GM21526 (cell line): Measurements from ENCODE around the gene KIF18A.

Experiments
- ATAC-seq: cut with Tn5 transposase; IDR thresholded peaks from one replicate; pipeline ENCODE4 v1.9.1; 2021; ENCODE audit warnings: moderate library complexity; ENCODE audit not compliant: unreplicated experiment, low FRiP score

Gene KIF18A

DNA sequence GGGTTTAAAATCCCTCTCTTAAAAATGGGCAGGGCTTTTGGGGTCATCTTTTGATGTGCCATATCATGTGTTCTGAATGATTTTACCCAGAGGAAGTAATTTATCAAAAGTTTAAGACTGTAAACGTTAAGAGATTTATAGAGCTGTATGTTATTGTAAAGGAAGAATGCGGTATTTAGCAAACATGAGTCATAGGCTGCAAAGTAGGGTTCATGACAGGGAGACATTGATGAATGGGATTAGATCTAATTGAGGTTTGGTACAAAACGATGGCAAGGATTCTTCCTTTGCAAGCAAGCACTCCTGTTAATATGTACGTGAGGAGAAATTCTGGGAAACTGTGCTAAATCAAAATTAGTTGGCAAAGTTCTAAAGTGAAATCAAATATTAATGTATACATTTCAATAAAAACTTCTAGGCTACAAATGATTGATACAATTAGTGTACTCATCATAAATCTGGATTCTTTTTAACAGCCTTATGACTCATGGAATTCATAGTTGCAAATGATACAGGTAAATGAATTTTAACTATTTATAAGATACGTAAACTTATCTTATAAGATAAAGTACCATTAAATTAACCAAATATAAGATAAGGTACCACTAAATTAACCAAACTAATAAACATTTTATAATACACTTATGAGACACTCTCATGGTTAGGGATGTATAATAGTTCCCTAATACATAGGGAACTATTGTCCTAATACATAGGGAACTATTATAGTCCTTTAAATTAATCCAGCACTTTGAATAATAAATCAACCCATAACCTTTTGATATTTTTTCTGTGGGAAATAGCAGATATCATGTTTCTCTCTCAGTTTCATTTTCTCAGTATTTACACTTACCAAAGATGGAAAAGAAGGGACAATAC lies 58.4 kb downstream of the KIF18A start:
- no peak for ATAC-seq

DNA sequence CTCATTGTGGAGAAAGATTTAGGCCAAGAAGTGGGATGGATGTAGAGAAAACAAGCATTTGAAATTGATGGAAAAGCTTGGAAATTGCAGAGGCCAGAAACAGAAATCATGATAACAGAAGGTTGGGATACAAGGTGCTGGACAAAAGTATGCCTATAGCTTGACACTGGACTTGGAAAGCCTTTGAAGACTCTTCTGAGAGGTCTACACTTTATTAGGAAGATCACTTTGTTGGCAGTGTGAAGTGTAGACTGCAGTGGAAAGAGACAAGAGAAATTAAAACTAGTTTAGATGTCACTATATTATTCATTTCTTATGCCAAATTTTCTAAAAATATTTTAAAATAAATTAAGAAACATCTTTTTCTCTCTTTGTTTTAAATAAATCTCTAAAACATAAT lies 59.1 kb downstream of the KIF18A start:
- ATAC-seq: no peak

DNA sequence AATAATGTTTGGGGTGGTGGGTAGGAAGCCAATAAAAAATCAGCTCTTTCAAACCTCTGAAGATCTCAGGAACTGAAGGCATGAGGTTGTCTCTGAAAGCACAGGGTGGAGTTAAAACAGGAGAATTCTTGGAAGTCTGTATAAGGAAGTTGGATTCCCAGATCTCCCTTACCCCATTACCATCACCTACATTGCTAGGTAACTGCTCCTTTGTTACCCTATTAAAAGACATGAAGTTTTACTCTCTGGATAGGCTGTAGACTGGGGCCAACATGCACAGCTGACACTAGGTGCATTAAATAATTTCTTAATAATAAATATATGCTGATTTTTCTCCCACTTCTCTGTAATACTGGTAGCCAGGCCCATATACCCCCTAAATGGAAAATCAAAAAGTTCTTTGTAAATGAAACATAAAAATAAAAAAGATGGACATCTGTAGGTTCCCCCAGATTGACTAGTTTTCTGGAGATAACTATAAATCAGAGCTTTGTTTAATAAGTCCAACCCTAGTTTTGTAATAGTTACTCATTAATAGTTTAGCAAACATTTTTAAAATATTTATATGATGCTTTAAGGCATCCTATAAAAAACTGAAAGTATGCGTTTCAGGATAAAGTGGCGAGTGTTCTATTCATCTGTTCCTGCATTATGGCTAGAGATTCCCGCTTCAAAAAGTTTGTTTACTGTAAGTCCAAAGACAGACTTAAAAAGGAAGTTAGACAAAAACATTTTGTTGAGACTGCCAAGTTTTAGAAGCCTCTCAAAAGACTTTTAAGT lies 63.8 kb downstream of the KIF18A start:
- no peak for ATAC-seq

DNA sequence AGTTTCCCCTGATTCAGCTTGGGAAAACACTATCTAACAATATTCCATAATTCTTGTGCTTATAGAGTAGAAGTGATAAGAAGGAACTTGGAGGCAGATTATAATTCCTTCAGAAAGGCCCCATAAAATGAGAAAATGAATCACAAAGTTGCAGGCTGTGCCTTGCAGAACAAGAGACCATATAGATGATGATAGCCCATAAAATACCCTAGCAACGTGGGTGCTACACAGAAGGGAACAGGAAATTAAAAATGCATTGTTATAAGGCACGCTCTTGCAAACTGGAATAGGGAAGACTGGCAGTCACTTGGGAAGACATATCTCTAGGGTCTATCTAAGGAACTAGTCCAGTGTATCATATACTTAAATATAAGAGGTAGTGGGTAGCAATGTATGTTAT lies 67.6 kb downstream of the KIF18A start:
- no peak for ATAC-seq

DNA sequence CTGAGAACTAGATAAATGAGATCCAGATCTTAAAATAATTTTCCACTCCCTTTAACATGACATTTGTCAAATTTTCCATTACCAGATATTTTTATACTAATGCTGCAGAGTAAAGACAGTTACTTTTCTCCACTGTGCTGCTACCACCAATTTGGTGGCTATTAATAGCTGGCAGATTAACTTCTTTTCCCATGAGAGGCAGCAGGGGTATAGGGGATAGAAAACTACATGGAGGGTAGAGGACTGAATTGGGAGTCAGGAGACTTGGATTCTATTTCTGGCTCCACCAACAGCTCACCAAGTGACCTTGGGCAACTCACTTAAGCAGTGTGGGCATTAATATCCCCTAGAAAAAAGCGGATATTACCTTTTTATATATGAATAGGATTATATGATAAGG lies 69.2 kb downstream of the KIF18A start:
- no peak for ATAC-seq

DNA sequence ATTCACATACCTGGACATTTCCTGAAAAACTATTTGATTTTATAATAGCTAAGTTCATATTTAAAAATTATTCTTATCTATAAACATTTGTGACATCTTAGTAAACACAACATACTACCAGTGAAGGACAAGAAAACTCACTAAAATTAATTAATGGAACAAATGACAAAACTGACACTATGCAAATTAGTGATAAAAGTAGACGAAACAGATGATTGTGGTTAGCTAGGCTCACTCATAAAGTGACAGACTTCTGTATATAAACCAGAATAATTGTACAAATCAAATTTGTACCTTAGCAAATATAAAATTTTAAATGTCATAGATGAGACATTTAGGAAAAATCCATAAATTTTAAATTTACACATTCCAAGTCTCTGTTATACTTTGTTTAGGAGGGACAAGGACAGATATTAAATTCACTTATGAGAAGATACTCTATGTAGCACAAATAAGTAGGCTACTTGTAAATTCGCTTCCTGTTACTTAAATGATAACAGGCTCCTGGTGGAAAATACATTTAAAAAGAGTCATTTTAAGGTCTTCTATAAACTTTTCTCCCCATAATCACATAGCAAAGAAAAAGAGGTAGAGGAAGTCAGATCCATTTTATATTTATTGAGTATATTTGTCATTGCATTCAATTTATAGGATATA lies 81.2 kb downstream of the KIF18A start:
- no peak for ATAC-seq

DNA sequence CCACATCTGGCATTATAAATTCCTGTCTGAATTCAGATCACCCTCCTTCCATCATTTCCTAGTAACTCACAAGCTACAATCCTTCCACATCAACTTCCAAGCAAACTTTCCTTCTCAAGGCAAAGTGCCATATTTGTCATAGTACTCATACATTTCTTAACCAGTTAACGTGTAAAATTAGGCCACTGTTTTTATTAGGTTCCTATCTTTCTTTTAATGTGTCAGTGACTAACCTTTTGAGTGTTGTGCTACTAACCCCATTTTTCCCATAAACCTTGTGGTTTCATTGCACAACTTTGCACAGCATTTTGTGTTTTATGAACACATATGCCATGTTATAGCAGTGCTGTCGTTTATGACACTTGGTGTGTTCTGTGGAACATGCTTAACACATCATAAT lies 90.1 kb downstream of the KIF18A start:
- ATAC-seq: no peak

DNA sequence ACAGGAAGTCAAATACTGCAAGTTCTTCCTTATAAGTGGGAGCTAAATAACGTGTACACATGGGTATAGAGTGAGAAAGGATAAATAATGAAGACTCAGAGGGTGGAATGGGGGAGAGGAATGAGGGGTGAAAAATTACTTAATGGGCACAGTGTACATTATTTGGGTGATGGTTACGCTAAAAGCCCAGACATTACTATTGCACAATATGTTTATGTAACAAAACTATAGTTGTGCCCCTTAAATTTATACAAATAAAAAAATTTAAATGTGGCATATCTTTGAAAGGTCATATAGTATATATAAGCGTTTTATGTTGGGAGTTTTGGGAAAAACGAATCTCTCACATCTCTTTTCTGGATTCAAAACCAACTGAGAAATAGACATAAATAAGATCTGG lies 96.1 kb downstream of the KIF18A start:
- ATAC-seq: no peak

DNA sequence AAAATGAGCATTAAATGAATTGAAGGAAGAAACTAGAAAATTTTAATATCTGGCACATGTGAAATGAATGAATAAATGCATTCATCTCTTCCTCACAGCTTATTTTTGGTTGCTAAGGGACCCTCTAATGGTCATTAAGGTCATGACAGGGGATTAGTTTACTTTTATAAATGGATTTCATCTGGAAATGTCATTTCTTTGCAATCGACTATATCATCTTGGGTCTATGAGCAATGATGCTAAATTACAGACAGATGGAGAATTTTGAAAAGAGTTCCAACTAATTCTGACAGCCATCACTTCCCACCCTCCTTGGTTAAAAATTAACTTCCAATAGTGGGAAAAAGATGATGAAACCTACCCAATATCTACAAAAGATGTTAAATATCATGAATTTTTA lies 98.0 kb downstream of the KIF18A start:
- no peak for ATAC-seq

DNA sequence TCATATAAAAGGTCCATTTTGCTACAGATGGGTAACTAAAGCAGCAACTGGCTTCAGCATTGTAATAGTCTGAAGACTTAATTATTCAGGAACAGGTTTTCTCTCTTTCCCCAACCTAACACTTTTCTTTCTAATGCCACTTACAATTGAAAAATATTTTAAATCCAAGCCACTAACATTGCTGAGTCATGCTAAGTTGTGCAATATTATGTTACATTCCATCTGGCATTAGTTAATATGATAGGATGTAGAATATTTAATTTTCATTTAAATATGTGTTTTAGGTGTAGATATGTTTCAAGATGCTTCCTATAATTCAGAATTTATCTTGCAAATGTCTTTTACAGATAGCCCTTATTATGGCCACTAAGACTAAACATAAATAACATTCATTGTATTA lies 98.6 kb downstream of the KIF18A start:
- ATAC-seq: no peak

DNA sequence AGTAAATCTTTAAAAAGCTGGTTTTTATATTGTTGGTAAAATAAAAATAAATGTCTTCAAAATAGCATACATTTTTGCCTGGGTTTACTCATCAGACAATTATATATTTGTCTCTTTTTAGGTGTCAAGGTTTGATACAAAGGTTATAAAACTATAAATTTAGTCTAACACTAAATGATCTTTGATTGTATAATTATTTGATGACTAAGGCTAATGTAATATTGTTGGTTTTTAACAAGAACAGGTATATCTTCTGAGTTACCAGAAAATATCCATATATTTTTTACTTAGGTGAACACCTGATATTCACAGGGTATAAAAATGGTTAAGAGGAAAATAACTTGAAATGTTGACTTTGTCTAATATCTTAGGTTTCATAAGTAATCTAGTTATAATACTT lies 104.3 kb downstream of the KIF18A start:
- no peak for ATAC-seq

DNA sequence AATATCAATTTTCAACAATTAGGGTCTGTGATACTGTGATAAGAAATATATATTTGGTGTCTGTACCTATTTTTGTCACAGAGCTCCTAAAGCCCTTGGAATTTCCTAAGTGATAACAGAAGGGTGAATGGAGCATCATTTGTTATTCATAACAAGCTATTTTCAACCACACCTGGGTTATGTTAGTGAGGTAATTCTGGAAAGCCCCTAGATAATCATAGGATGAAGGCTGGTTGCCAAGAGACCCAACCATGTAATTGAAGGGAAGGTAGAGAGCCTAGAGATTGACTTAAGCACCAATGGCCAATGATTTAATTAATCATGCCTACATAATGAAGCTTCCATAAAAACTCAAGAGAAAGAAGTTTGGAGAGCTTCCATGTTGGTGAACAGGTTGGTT lies 109.4 kb downstream of the KIF18A start:
- ATAC-seq: no peak

DNA sequence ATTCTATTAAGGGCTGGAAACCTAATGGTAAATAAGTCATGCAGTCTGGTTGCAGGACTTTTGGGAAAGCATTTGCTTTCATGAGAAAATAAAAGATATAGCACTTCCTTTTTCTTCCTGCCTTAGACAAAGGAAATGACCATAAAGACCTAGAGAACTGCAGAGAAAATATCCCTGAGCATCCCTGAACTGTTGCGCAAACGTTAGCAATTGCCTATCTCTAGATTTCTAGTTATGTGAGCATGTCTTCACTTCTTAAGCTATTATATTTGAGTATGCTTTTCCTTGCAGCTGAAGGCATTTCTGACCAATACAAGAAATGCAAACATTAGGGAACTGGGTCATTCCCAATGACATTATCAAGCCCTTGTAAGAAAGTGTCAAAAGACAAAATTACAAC lies 110.6 kb downstream of the KIF18A start:
- ATAC-seq: no peak

DNA sequence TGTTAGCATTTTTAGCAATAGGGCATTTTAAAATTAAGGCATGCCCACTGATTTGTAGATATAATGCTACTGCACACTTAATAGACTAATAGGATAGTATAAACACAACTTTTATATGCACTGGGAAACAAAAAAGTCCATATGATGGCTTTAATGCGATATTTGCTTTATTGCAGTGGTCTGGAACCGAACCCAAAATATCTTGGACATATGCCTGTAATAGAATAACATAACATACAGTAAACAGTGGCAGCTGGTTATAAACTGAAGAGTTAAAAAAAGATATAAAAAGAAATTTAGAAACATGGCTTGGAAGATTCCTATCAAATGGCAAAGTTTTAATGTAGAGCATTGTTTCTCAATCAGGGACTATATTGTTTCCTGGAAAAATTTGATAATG lies 111.9 kb downstream of the KIF18A start:
- ATAC-seq: no peak

DNA sequence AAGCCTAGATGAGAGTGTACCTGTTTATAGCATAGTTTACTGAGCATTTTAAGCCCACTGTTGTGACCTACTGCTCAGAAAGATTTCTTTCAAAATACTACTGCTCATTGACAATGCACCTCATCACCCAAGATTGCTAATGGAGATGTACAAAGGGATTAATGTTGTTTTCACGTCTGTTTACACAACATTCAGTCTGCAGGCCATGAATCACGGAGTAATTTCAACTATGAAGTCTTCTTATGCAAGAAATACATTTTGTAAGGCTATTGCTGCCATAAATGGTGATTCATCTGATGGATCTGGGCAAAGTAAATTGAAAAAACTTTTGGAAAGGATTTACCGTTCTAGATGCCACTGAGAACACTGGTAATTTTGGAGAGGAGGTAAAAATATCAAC lies 112.9 kb downstream of the KIF18A start:
- ATAC-seq: no peak

DNA sequence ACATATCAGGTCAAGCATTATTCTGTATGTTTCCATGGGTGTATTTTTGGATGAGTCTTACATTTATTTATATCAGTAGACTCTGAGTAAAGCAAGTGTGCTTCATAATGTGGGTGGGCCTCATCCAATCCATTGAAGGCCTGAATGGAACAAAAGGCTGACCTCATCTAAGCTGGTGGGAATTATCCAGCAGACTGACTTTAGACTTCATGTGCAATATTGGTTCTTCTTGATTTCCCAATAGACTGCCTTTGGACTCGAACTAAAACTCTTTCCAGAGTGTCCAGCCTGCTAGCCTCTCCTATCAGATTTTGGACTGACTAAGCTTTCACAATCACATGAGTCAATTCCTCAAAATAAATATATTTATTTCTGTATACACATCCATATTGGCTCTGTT lies 116.2 kb downstream of the KIF18A start:
- no peak for ATAC-seq

DNA sequence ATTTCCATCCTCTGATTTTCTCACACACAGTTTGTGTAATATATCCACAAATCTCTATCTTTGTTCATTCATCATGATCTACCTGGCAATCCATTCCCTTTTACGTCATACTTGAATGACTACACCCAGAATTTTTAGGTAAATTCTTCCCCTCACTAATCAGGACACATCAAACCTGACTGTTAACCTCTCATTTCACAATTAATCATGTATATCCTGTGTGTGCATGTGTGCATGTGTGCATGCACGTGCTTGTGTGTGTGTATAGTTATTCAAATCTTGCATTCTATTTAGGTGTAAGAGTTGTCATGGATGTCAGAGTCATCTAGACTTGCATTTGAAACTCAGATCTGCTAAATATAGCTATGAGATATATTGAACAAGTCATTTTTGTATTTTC lies 130.4 kb downstream of the KIF18A start:
- no peak for ATAC-seq

DNA sequence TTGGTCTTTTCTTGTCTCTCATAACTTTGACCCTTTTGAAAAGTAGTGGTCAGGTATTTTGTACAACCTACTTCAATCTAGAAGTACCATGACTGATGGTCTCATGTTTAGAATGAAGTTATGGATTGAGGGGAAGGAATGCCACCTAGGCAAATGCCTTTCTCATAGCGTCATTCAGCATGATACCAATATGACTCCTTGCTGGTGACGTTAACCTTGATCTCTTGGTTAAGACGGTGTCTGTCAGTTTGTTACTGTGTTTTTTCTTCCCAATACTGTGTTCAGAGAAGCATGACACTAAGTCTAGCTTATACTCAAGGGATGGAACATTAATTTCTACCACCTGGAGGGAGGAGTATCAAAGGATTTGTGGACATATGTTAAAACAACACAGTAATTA lies 130.9 kb downstream of the KIF18A start:
- ATAC-seq: no peak

DNA sequence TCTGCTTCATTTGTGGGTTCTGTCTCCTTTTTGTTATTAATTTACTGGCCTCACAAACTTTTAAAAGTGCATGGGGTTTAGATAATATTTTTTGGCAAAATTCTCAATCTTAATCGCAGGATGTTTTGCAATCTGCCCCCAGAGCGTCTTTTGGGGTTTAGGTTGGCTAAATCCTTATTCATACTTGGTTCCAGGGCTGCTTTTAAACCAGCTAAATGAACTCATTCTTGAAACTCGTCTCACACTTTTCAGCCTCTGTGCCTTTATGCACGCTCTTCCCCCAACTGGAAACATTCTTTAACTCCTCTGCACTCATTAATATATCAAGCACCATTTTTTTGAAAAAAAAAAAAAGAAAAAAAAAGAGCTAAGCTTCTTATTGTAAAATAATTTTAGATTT lies 131.7 kb downstream of the KIF18A start:
- no peak for ATAC-seq

DNA sequence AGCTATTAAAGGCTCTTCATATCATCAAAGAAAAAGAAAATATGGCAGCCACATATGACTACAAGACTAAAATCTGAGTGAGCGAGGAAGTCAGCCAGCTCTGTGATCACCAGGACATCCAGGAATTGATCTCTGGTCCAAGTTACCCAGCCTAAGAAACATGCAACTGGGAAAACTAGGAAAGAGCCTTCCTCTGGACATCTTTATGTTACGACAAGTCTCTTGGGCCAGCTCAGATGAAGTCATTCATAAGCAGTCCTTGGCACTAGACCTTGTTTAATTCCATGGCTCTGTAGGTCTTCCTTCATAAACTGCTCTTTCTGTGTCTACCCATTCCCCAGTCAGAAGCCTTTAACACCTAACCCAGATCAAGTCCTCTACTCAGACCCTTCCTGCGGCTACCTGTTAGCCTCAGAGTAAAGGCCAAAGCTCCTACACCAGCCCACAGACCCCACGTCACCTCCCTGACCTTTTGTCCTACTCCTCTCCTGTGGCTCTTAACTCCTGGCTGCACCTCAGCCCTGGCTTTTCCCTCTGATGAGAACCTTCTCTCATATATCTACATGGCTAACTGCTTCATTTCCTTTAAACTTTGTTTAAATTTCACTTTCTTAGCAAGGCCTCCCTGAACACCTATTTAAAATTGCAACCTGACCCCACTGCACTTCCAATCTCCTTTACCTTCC lies 134.0 kb downstream of the KIF18A start:
- no peak for ATAC-seq
